ENCODE data around the gene MAML2. TPM values are rescaled to one million over a fixed set of nuclear protein-coding genes. Genes with fewer than 3 reads are reported as not detected.

Gene MAML2
- total and polyA plus RNA-seq, 7 donors, result 2.8 to 20.7 (median 11.8) TPM

GRCh38 chr11:96217206-96217605 lies 125.8 kb downstream of the MAML2 start:
- peaks cover 0 to 46% (median 33%) of the 10 kb centered on the region in 4 donors for H3K4me1 ChIP-seq
- H3K27ac ChIP-seq, result peak overlapping the region in 1 of 4 donors; percentile 49
- H3K9me3 ChIP-seq, result no peaks in the 10 kb centered on the region
- no peaks in the 10 kb centered on the region for H3K27me3 ChIP-seq
- intact Hi-C loops (cut with DNase I), result no loop called here
- no peak overlapping the region for H3K4me3 ChIP-seq
- TF ChIP-seq POLR2A (IDR thresholded peaks at IDR 0.05) (no peak), CTCF (IDR thresholded peaks at IDR 0.05) (no peak), POLR2AphosphoS5 (IDR thresholded peaks at IDR 0.05) (no peak), EP300 (IDR thresholded peaks at IDR 0.05) (no peak)
- 95 to 97% methylated on average over 5 of the region's 5 CpGs for WGBS, 2 donors
- no peaks in the 10 kb centered on the region for H3K36me3 ChIP-seq
- DNase-seq, result no peak

- no peaks in the 10 kb centered on the region for H3K27me3 ChIP-seq
- H3K27ac ChIP-seq, result peak overlapping the region; percentile 61 to 71 (median 68)
- no peak for TF ChIP-seq EP300 (IDR thresholded peaks at IDR 0.05)
- no peak for TF ChIP-seq POLR2A (IDR thresholded peaks at IDR 0.05)
- no peak for TF ChIP-seq CTCF (IDR thresholded peaks at IDR 0.05)
- no peak for TF ChIP-seq POLR2AphosphoS5 (IDR thresholded peaks at IDR 0.05)
- H3K4me1 ChIP-seq, result peaks cover 0 to 40% (median 36%) of the 10 kb centered on the region in 4 donors
- H3K9me3 ChIP-seq, result no peaks in the 10 kb centered on the region
- no peak overlapping the region for H3K4me3 ChIP-seq
- no peak for DNase-seq
- intact Hi-C loops (cut with DNase I), result no loop called here
- H3K36me3 ChIP-seq, result no peaks in the 10 kb centered on the region
Measured at GRCh38 chr11:96215826-96216225, 127.2 kb downstream of the MAML2 start.

GRCh38 chr11:96215110-96215782 lies 127.7 kb downstream of the MAML2 start:
- H3K9me3 ChIP-seq, result no peaks in the 10 kb centered on the region
- peak overlapping the region; percentile 61 to 71 (median 68) for H3K27ac ChIP-seq
- TF ChIP-seq POLR2AphosphoS5 (IDR thresholded peaks at IDR 0.05), result no peak
- TF ChIP-seq CTCF (IDR thresholded peaks at IDR 0.05), result no peak
- no peak for TF ChIP-seq EP300 (IDR thresholded peaks at IDR 0.05)
- TF ChIP-seq POLR2A (IDR thresholded peaks at IDR 0.05), result no peak
- no peak overlapping the region for H3K4me3 ChIP-seq
- H3K27me3 ChIP-seq, result no peaks in the 10 kb centered on the region
- H3K4me1 ChIP-seq, result peaks cover 0 to 39% (median 35%) of the 10 kb centered on the region in 4 donors
- 13 to 23% methylated on average over 7 of the region's 7 CpGs for WGBS, 2 donors
- H3K36me3 ChIP-seq, result no peaks in the 10 kb centered on the region
- intact Hi-C loops (cut with DNase I), result no loop called here
- no peak for DNase-seq

- H3K27ac ChIP-seq, result peak overlapping the region; percentile 61 to 71 (median 68)
- H3K4me1 ChIP-seq, result peaks cover 0 to 37% (median 33%) of the 10 kb centered on the region in 4 donors
- WGBS, 2 donors, result 59 to 66% methylated on average over 1 of the region's 1 CpG
- no peak overlapping the region for H3K4me3 ChIP-seq
- TF ChIP-seq EP300 (IDR thresholded peaks at IDR 0.05) (no peak), CTCF (IDR thresholded peaks at IDR 0.05) (no peak), POLR2AphosphoS5 (IDR thresholded peaks at IDR 0.05) (no peak), POLR2A (IDR thresholded peaks at IDR 0.05) (no peak)
- H3K9me3 ChIP-seq, result no peaks in the 10 kb centered on the region
- no peak for DNase-seq
- no peaks in the 10 kb centered on the region for H3K27me3 ChIP-seq
- intact Hi-C loops (cut with DNase I), result no loop called here
- H3K36me3 ChIP-seq, result no peaks in the 10 kb centered on the region
Measured at GRCh38 chr11:96214777-96215109, 128.3 kb downstream of the MAML2 start.

- no peaks in the 10 kb centered on the region for H3K9me3 ChIP-seq
- intact Hi-C loops (cut with DNase I), result no loop called here
- H3K27ac ChIP-seq, result peak overlapping the region; percentile 29 to 70 (median 54)
- no peak for DNase-seq
- no peak for TF ChIP-seq POLR2A (IDR thresholded peaks at IDR 0.05)
- no peak for TF ChIP-seq POLR2AphosphoS5 (IDR thresholded peaks at IDR 0.05)
- no peak for TF ChIP-seq CTCF (IDR thresholded peaks at IDR 0.05)
- TF ChIP-seq EP300 (IDR thresholded peaks at IDR 0.05), result no peak
- no peaks in the 10 kb centered on the region for H3K36me3 ChIP-seq
- peaks cover 0 to 37% (median 33%) of the 10 kb centered on the region in 4 donors for H3K4me1 ChIP-seq
- H3K27me3 ChIP-seq, result no peaks in the 10 kb centered on the region
- 73 to 90% methylated on average over 2 of the region's 2 CpGs for WGBS, 2 donors
- no peak overlapping the region for H3K4me3 ChIP-seq
Measured at GRCh38 chr11:96213500-96213899, 129.5 kb downstream of the MAML2 start.
